HK-2 (cell line): ENCODE data around the gene CDC37.
"Not testable (repeated sequence)": the region's sequence is repeated elsewhere in the genome, so short reads cannot be mapped to it uniquely, and the experiment has no call there.

ENCODE experiments used
- DNase-seq: peaks from one replicate; pipeline ENCODE4 v3.0.0-alpha.2; 2018; ENCODE audit not compliant: unreplicated experiment

CDC37 gene

DNA sequence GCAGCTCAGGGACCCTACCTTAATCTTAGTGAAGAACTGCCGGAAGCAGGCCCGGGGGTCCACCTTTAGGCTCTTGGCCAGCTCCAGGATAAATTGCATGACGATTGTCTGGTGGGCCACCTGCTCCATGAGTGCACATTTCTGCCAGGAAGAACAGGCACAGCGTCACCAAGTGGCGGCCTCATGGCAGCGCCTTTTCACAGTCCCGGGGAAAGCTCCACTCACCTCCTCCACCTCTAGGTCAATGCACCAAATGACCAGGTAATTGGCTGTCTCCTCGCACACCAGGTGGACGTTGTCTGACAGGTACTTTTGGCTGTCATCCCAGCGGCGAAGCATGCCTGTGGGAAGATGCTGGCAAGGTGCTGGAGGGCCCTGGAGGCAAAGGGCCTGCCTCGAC is 8.3 kb downstream of the CDC37 start:
- no peak for DNase-seq

DNA sequence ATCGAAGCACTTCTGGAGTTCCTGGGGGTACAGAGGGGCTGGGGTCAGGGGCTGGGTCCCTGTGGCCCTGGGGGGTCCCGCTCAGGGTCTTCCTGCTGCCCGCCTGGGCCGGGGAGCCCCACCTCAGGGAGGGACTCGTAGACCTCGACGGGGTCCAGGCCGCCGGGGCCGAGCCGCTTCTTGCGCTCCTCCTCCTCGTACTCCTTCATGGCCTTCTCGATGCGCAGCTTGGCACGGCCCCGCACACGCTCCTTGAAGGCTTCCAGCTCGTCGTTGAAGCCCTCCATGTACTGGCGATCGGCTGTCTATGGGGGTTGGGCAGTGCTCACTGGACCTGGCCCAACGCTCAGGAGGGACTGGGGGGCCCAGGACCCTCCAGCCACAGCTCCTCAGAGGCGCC is 10.2 kb downstream of the CDC37 start:
- no peak for DNase-seq

DNA sequence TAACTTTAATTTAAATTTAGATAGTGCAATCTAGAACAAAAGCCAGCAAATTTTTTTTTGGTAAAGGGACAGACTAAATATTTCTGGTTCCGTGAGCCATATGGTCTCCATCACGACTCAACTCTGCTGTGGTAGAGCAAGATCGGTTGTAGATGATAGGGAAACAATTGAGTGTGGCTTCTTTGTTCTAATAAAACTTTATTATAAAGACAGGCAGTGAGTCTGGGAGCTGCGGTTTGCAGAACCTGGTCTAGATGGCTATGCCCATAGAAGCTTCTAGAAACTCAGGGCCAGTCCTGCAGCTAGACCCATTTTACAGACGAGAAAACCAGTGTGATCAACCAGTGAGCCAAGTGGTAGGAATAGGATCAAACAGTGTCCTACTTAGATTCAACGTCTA is 11.2 kb downstream of the CDC37 start:
- no peak for DNase-seq

DNA sequence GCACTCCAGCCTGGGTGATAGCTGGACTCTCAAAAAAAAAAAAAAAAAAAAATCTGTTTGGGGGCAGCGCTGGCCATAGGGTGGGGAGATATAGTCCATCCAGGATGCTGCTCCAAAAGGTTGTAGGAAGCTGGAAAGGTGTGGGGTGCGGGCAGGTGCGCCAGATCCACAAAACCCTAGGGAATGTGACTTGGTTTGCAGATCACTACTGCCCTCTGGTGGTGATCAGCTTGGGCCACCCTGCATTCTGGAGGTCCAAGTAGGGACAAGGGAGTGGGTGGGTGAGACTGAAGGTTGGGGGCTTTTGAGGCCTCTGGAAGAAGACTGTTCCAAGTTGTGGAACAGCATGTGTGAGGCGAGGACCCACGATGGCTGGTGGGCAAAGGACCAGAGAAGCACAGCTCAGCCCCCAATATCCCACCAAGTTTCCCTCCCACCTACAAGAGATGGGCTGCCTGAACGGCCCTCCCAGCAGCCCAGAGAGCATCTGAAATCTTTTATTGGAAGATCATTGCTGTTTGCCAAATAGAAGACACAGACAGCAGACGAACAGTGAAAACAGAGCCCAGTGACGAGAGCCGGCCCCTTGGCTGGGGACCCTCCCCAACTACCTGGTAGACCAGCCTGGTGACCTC is 12.6 kb downstream of the CDC37 start:
- peak; percentile 68 for DNase-seq

DNA sequence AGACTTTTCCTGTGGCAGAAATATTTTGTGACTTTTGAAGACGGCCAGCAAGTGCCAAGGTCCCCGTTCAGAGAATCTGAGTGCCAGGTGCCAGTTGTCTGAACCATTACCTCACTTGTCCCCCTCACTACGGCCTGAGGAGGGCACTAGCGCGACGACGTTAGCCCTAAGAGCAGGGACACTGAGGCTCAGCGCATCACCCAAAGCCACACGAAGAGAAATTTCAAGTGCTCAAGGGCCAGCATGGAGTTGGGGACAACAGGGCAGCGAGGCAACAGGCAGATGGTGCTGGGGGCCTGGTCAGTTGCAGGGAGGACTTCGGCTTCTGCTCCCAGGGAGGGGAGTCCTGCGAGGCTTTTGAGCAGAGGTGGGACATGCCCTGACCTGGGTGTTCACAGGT is 13.5 kb downstream of the CDC37 start:
- no peak for DNase-seq

DNA sequence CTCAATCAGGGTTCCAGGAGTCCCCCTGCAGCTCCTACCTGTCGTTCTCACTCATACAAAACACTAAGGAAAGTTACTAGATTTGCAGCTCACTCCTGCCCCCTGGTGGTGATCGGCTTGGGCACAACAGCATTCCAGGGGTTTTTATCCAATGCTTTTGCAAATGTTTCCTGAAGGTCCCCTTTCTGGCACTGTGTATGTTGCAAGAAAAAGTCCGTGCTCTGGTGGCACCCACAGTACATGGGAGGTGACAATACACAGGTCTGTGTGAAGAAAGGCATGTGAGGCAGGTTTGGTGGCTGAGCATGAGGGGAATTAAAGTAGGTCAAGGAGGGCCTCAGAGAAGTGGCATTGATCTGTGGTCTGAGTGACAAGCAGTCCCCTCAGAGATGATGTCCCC is 14.4 kb downstream of the CDC37 start:
- DNase-seq: peak; percentile 92

DNA sequence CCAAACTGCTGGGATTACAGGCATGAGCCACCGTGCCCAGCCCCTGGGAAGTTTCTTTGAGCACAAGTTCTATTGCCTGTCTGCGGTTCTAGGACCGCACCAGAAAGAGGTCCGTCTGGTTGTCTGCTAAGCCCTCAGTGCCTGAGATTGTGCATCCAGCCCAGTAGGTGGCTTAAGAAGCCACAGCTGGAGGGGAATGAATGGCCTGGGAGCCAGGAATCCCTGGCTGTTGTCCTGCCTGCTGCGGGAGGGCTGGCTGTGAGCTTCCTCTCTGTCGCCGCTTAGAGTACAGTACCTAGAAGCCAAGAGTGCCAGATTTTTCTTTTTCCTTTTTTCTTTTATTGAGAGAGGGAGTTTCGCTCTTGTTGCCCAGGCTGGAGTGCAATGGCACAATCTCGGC is 18.8 kb downstream of the CDC37 start:
- no peak for DNase-seq

DNA sequence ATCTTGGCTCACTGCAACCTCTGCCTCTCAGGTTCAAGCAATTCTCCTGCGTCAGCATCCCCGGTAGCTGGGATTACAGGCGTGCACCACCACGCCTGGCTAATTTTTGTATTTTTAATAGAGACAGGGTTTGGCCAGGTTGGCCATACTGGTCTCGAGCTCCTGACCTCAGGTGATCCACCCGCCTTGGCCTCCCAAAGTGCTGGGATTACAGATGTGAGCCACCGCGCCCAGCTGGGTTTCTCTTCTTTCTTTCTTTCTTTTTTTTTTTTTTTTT is 20.2 kb downstream of the CDC37 start:
- DNase-seq: not testable (repeated sequence)

DNA sequence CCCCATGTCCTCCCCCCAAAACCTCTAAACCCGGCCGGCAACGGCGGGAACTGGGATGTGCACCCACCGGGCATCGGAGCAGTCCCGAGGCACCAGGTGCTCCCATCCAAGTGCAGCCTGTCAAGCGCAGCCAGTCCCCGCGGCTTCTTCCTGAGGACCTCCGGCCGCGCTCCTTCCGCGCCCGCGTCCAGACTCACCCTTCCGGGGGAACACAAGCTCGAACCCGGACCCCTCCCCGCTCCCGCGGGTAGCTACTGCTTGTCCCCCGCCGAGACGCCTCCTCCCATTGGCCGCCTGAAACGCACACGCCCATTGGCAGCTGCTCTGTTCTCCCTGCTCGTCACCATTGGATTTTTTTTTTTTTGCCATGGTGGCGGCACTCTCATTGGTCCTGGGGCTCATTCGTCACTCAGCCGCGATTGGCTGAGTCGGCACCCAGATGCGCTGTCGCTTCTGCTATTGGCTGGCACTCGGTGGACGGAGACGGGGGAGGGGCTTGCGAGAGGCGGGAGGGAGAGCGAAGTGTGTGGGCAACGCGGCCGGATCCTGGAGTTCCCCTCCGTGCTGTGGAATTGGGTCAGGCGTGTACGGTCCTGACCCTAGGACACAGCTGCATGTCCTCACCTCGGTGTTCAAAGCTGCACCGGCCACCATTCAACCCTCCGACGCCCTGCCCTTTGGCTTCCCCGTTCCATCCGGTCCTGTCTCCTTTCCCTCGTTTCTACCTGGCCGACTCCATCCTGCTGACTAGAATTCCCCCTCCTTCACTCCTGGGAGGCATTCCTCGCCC is 22.8 kb downstream of the CDC37 start, which contains the start of gene TYK2:
TSS of gene TYK2 (minus strand) at position 260 of the 790 bp plus-strand sequence. CDS start 2,166 bp downstream, outside the sequence.
- DNase-seq: peak; percentile 98

DNA sequence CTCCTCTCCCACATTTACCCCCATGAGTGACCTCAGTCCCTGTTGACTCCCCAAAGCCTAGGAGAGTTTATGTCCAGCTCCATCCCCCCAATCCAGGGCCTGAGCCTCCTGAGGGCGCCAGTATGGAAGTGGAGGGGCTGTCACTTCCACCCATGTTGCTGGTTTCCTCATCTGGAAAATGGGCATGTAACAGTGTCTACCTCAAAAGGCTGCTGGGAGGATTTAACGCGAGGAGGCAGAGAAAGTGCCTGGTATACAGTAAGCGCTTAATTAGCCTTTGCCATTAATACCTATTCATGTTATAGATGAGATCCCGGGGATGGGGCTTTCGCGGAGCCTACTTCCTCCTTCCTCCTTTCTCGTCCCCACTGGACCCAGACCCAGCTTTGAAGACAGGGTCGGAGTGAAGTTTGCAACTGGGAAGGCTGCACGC is 23.4 kb downstream of the CDC37 start:
- DNase-seq: no peak

DNA sequence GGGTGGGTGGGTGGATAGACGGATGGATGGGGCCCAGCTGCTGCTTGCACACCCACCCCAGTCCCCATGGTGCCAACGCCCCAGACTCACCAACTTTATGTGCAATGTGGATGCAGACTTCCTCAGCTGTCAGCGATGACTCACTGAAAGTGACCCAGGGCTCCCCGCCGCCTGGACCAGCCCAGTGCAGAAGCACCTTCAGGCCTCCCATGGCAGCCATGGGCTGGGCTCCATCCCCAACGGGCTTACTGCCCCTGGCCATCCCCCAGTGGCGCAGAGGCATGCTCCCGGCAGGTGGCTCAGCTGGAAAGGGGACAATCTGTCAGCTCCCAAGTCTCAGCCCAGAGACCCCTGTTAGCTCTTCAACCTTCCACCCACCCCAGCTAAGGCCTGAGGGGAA is 25.2 kb downstream of the CDC37 start:
- DNase-seq: no peak

DNA sequence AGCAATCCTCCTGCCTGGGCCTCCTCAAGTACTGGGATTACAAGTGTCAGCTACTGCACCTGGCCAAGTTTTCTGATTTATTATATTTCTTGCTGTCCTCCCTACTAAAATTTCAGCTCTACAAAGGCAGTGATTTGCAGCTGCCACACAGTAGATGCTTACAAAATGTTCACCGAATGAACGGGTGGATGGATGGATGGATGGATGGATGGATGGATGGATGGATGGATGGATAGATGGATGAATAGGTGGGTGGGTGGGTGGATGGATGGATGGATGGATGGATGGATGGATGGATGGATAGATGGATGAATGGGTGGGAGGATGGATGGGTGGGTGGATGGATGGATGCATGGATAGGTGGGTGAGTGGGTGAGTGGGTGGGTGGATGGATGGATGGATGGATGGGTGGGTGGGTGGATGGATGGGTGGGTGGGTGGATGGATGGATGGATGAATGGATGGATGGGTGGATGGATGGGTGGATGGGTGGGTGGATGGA is 26.2 kb downstream of the CDC37 start:
- DNase-seq: not testable (repeated sequence)

DNA sequence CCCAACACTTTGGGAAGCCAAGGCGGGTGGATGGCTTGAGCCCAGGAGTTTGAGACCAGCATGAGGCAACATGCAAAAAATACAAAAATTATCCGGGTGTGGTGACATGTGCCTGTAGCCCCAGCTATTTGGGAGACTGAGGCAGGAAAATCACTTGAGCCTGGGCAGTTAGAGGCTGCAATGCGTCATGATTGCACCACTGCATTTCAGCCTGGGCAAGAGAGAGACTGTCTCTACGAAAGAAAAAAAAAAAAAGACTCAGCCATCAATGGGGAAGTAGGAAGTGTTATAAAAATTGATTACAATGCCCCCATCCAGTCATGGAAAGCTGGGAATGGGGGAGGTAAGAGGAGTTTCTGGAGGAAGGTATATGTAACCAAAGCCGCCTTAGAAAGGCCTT is 28.4 kb downstream of the CDC37 start:
- DNase-seq: no peak

DNA sequence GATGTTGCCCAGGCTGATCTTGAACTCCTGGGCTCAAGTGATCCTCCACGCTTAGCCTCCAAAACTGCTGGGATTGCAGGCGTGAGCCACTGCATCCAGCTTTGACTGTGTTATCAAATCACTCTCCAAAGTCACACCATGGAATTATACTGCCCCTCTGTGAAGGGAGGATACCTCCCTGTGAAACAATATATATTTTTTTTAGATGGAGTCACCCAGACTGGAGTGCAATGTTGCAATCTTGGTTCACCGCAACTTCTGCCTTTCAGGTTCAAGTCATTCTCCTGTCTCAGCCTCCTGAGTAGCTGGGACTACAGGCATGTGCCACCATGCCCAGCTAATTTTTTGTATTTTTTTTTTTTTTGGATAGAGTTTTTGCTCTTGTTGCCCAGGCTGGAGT is 30.7 kb downstream of the CDC37 start:
- no peak for DNase-seq

DNA sequence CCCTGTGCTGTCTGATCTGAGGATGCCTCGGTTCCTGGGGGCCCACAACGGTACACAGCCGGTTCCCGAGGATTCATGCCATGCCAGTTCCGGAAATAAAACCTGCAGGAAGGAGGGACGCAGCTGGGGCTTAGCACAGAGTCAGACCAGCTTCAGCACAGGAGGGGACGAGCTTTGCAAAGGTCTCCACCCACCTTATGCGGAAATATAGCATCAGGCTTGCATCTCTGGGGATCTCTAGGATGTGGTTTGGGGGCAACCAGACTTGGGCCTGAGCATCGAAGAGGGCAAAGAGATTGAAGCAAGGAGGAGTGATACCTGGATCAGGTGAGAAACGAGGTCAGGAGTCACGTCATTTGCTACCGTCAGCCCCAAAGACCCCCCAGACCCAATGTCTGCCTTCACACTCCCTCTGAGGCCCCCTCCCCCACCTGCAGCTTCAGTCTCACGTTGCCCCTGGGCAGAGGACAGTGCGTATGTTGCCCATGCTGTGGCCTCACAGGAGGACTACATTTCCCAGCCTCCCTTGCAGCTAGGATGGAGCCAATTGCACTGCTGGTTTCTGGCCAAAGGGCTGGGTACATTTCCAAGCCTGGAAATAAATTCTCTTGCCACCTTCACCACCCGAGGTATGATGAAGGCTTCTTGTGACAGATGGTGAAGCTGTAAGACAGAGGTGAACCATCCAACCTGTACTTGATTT is 35.1 kb downstream of the CDC37 start:
- no peak for DNase-seq

DNA sequence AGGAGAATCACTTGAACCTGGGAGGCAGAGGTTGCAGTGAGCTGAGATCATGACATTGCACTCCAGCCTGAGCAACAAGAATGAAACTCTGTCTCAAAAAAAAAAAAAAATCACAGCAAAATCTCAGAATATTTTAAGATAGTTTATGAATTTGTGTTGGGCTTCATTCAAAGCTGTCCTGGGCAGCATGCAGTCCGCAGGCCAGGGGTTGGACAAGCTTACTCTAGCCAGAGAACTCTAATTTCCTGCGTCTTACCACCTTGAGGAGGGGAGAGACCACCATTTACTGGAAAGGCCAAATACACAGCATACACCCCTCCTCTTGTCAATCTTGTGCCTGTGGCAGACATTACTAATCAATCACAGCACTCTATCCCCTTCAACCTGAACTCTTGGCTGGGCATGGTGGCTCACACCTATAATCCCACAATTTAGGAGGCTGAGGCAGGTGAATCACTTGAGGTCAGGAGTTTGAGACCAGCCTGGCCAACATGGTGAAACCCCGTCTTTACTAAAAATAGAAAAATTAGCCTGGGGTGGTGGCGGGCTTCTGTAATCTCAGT is 36.3 kb downstream of the CDC37 start:
- DNase-seq: not testable (repeated sequence)

DNA sequence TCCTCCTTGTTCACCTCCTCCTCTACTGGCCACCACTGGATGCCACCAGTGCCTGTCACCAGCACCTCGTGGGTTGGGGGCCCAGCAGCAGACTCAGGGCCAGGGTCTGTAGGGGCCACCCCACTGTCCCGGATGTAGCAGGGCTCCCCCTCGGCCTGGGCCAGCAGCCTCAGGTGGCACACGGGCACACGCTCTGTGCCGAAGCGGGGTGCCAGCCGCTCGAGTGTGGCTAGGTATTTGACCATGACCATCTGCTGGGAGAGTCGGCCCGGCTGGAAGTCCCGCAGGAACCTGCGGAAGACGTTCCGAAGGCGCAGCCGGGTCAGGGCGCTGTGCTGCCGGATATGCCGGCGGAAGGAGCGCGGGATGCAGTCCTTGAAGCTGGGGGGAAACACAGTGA is 37.8 kb downstream of the CDC37 start:
- no peak for DNase-seq

DNA sequence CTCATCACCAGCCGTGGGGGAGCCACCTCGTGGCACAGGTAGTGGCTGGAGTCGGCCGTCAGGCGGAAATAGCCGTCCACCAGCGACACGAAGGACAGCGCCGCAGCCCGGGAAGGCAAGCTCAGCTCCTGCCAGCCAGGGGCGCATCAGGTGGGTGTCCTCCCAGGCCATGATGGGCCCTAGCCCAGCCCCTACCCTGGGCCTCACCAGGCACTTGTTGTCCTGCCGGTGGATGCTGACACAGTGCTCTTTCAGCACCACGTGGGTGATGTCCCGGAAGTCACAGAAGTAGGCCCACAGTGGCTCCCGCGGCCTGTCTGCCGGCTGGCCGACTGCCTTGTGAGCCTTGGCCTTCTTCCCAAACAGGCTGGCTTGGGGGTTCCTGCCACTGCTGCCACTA is 38.7 kb downstream of the CDC37 start:
- DNase-seq: no peak

DNA sequence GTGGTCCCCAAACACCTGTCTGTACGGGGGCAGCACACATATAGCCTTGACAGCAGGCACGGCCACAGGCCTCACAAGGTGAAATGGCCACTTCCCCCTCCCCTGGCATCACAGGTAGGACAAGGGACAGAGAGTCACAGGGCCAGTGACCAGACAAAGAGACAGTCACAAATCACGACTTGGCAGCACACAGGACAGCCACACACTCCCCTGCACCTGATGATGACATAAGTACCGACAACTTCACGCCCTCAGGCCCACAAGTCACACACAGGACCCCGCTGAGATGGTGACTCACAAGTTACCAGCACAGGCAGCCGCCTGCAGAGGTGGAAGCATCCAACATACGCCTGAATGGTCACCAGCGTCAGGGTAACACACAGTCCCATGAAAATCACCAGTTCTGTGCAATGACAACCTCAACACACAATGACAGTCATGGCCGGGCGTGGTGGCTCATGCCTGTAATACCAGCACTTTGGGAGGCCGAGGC is 39.5 kb downstream of the CDC37 start:
- DNase-seq: peak; percentile 58

DNA sequence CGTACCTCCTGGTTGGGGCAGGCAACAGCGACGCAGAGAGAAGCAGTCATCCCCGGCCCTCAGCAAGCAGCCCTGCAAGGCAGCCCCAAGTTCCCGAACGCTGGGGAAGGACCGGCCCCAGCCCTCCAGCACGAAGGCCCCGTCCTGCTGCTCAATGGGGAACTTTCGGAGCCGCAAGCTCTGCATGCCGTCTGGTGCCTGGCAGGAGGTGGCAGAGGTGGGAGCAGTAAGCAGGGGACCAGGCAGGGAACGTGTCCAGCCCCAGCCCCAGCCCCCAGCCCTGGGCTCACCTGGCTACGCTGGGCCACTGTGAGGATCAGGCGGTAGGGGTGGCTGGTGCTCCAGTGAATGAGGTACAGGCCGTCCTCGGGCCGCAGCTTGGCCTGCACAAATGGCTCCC is 41.1 kb downstream of the CDC37 start:
- no peak for DNase-seq

DNA sequence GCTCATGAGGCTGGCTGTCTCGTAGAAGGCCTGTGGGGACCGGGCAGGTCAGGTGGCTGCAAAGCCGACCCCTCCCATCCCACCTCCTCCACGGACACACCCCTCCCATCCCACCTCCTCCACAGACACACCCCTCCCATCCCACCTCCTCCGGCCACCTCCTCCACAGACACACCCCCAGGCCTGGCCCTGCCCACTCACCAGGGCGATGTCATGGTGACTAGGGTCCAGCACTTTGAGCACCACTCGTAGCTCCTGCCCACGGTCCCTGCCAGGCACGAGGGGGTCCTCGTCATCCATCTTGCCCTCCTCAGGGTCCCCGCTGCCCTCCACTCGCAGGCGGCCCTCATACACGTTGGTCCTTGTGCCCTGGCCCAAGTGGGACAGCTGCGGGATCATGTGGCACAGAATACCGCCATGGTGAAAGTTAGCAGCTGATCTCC is 41.8 kb downstream of the CDC37 start:
- no peak for DNase-seq

DNA sequence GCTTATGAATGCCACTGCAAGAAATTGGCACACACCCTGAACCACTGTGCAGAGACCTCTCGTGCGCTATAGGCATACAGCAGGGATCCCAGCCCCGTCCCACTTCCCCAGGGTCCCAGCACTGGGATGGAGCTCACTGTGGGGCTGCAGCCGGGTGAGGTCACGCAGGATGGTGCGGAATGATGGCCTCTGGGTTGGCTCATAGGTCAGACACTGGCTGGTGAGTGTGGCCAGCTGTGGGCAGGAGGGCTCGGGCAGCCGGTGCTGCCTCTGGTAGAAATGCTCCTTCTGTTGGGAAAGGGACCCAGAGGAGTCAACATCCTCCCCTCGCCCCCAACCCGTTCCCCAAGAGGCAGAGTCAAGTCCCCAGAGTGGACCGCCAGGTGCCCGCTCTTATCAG is 46.9 kb downstream of the CDC37 start:
- DNase-seq: no peak
